K562 (cell line): ENCODE measurements around the gene TMEM116. TPM values are rescaled to one million over a fixed set of nuclear protein-coding genes. Genes with fewer than 3 reads are reported as not detected.

Experiments used
- ADNP ChIP-seq: fragments of 200-800 bp; sonication (Bioruptor generic); IDR thresholded peaks from 2 replicates; pipeline ENCODE4 v1.6.1; 2016; ENCODE audit warnings: missing genetic modification characterization, missing compliant biosample characterization
- BHLHE40 ChIP-seq: IDR thresholded peaks from 2 replicates; pipeline ENCODE4 v1.6.1; 2011; ENCODE audit warnings: low read length, improper control_type of control experiment
- DIDO1 ChIP-seq: fragments of 450-650 bp; IDR thresholded peaks from 2 replicates; pipeline ENCODE4 v1.6.1; 2016; ENCODE audit warnings: low read depth, missing biosample characterization, missing genetic modification characterization
- DPF2 ChIP-seq: fragments of 450-650 bp; IDR thresholded peaks from 2 replicates; pipeline ENCODE4 v1.6.1; 2016
- ERF ChIP-seq: fragments of 450-650 bp; formaldehyde crosslinking; IDR thresholded peaks from 2 replicates; pipeline ENCODE4 v1.4.0; 2020; ENCODE audit warnings: mild to moderate bottlenecking, mixed read lengths
- FIP1L1 ChIP-seq: fragments of 200-400 bp; formaldehyde crosslinking; IDR thresholded peaks from 2 replicates; pipeline ENCODE4 v1.6.1; 2018; ENCODE audit warnings: mild to moderate bottlenecking, low read depth, low read length; ENCODE audit not compliant: poor library complexity, severe bottlenecking
- JUND ChIP-seq, 2 experiments: IDR thresholded peaks; 2 replicates in 1 of 2; 3 replicates in 1 of 2; pipeline ENCODE4 v1.6.1; 2011; ENCODE audit warnings: borderline replicate concordance in 2 of 2, low read depth in 2 of 2, low read length in 2 of 2, improper control_type of control experiment in 1 of 2, missing biosample characterization in 1 of 2, missing genetic modification characterization in 1 of 2, missing genetic modification reagents in 1 of 2
- KDM2B ChIP-seq: fragments of 250-450 bp; sonication (Bioruptor Pico); IDR thresholded peaks from 2 replicates; pipeline ENCODE4 v1.8.0; 2021; ENCODE audit warnings: mild to moderate bottlenecking, moderate library complexity
- MTA1 ChIP-seq: fragments of 450-650 bp; IDR thresholded peaks from 2 replicates; pipeline ENCODE4 v1.6.1; 2017; ENCODE audit warnings: borderline replicate concordance
- MXD1 ChIP-seq: fragments of 250-450 bp; sonication (Bioruptor Pico); IDR thresholded peaks from 2 replicates; pipeline ENCODE4 v1.8.0; 2021; ENCODE audit warnings: borderline replicate concordance, mild to moderate bottlenecking, moderate library complexity; ENCODE audit not compliant: poor library complexity, severe bottlenecking
- PHB ChIP-seq: fragments of 250-450 bp; sonication (Bioruptor Pico); IDR thresholded peaks from 2 replicates; pipeline ENCODE4 v1.5.0; 2021
- PHF20 ChIP-seq: fragments of 450-650 bp; IDR thresholded peaks from 2 replicates; pipeline ENCODE4 v1.6.1; 2018; ENCODE audit not compliant: partially characterized antibody
- PML ChIP-seq: IDR thresholded peaks from 2 replicates; pipeline ENCODE4 v1.6.1; 2012; ENCODE audit warnings: low read length, inconsistent platforms
- POLR3G ChIP-seq: IDR thresholded peaks from 2 replicates; pipeline ENCODE4 v1.6.1; 2011; ENCODE audit not compliant: insufficient read length, insufficient replicate concordance; ENCODE audit errors: extremely low read depth
- PRPF4 ChIP-seq: fragments of 200-400 bp; formaldehyde crosslinking; IDR thresholded peaks from one replicate; pipeline ENCODE4 v1.6.1; 2017; ENCODE audit warnings: low read length, low read depth, mild to moderate bottlenecking; ENCODE audit not compliant: insufficient read depth, poor library complexity, severe bottlenecking
- PYGO2 ChIP-seq: fragments of 450-650 bp; IDR thresholded peaks from 2 replicates; pipeline ENCODE4 v1.6.1; 2016; ENCODE audit warnings: mild to moderate bottlenecking, missing genetic modification characterization, moderate library complexity, missing compliant biosample characterization
- RBM34 ChIP-seq: fragments of 200-400 bp; formaldehyde crosslinking; IDR thresholded peaks from 2 replicates; pipeline ENCODE4 v1.6.1; 2018; ENCODE audit warnings: low read length, borderline replicate concordance; ENCODE audit not compliant: insufficient read depth
- SRSF3 ChIP-seq: fragments of 200-400 bp; formaldehyde crosslinking; IDR thresholded peaks from 2 replicates; pipeline ENCODE4 v1.6.1; 2016; ENCODE audit warnings: mild to moderate bottlenecking, low read length, moderate library complexity; ENCODE audit not compliant: insufficient read depth
- U2AF2 ChIP-seq: fragments of 200-400 bp; formaldehyde crosslinking; optimal IDR thresholded peaks from 2 replicates; pipeline ENCODE3; 2017; ENCODE audit warnings: low read depth, mild to moderate bottlenecking, low read length
- ZBTB17 ChIP-seq: fragments of 450-650 bp; formaldehyde crosslinking; IDR thresholded peaks from 2 replicates; pipeline ENCODE4 v1.4.0; 2020; ENCODE audit warnings: mild to moderate bottlenecking
- ZEB2 ChIP-seq: fragments of 450-650 bp; IDR thresholded peaks from 2 replicates; pipeline ENCODE4 v1.6.1; 2016
- ZNF140 ChIP-seq: fragments of 250-450 bp; sonication (Bioruptor Pico); IDR thresholded peaks from 2 replicates; pipeline ENCODE4 v1.8.0; 2021; ENCODE audit warnings: moderate library complexity, mild to moderate bottlenecking, inconsistent platforms
- ZNF384 ChIP-seq: IDR thresholded peaks from 2 replicates; pipeline ENCODE4 v1.6.1; 2012; ENCODE audit warnings: low read depth, low read length, improper control_type of control experiment
- ZNF707 ChIP-seq: fragments of 250-450 bp; sonication (Bioruptor Pico); conservative IDR thresholded peaks from 2 replicates; pipeline ENCODE4 v1.8.0; 2022; ENCODE audit warnings: inconsistent platforms, mild to moderate bottlenecking, moderate library complexity
- polyA plus RNA-seq, 8 experiments: library from polyadenylated mRNA; depleted of rRNA in 4 of 8; stranded (reverse) in 5 of 8; unstranded in 3 of 8; fragments of >200 nt; fragmentation: Nextera tagmentation in 2 of 8; fragmentation: Illumina TruSeq in 1 of 8; extraction: Ambion mirVana in 2 of 8; extraction: Trizol in 1 of 8; gene quantifications; 2 replicates each; pipeline versions ENCODE4 v1.2.1 to v1.2.3, GENCODE V29; 2011 to 2014; ENCODE audit warnings: inconsistent platforms in 1 of 8, missing spikeins in 1 of 8
- total RNA-seq, 7 experiments: library from RNA; depleted of rRNA in 6 of 7; stranded (reverse); fragments of >200 nt in 6 of 7; fragmentation: Illumina TruSeq in 2 of 7; extraction: Trizol in 2 of 7; gene quantifications; 2 replicates each; pipeline versions ENCODE4 v1.2.1 to v1.2.3, GENCODE V29; 2011 to 2021; ENCODE audit warnings: low replicate concordance in 1 of 7
- TF ChIP-seq, protein P1 (sequence below), 2 experiments: fragments of 450-650 bp in 1 of 2; sonication (generic) in 1 of 2; formaldehyde crosslinking in 1 of 2; IDR thresholded peaks in 1 of 2; conservative IDR thresholded peaks in 1 of 2; 2 replicates each; pipeline versions ENCODE4 v1.6.1 to v1.8.1; 2016 to 2023; ENCODE audit warnings: mild to moderate bottlenecking in 2 of 2, moderate library complexity in 2 of 2, inconsistent platforms in 1 of 2, missing genetic modification reagents in 1 of 2
- TF ChIP-seq, protein P2 (sequence below): fragments of 450-650 bp; IDR thresholded peaks from 2 replicates; pipeline ENCODE4 v1.6.1; 2016

TMEM116 gene
- total and polyA plus RNA-seq, 9 of the 15 experiments (the other 6 are each of a cell fraction or from before 2014, with no cell fraction given): 5.2 to 78.6 (median 13.9) TPM

GRCh38 chr12:112012775-112013600 is at the start of gene TMEM116, which contains the start of gene ERP29 (continued):
- TF ChIP-seq ADNP (tag) (no peak), FIP1L1 (no peak), PHB (no peak), POLR3G (no peak), DIDO1 (tag) (no peak), MTA1 (0 out of 2 replicates have a peak, but pooled peaks have one; percentile 5), PHF20 (peak; percentile 63), ZEB2 (peak; percentile 27; the same call in 1 of the 2 replicates), JUND (IDR thresholded peaks at IDR 0.05; ENCODE audit: borderline replicate concordance, low read depth, low read length) (peak; percentile 48; the same call in 1 of the 2 replicates), JUND (tag; IDR thresholded peaks at IDR 0.05; ENCODE audit: borderline replicate concordance, low read depth, low read length) (peak; percentile 30; the same call in 1 of the 3 replicates), DPF2 (no peak), ZNF707 (CRISPR knock-in tag) (no peak; the same call in 1 of the 2 replicates), PYGO2 (tag) (no peak), ZBTB17 (CRISPR knock-in tag) (peak; percentile 51; the same call in 1 of the 2 replicates), SRSF3 (no peak), RBM34 (no peak), BHLHE40 (peak; percentile 100), ERF (peak; percentile 11; the same call in 1 of the 2 replicates), MXD1 (CRISPR knock-in tag) (no peak), U2AF2 (no peak), PRPF4 (no peak), ZNF140 (CRISPR knock-in tag) (no peak), PML (peak; percentile 63; the same call in 1 of the 2 replicates), ZNF384 (peak; percentile 24), KDM2B (CRISPR knock-in tag) (no peak)
- TF ChIP-seq, protein P1, sequence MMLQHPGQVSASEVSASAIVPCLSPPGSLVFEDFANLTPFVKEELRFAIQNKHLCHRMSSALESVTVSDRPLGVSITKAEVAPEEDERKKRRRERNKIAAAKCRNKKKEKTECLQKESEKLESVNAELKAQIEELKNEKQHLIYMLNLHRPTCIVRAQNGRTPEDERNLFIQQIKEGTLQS (IDR thresholded peaks at IDR 0.05): peak; percentile 39; the same call in 1 of the 2 replicates
- TF ChIP-seq, protein P1 (CRISPR knock-in tag; conservative IDR thresholded peaks at IDR 0.05): no peak
- TF ChIP-seq, protein P2, sequence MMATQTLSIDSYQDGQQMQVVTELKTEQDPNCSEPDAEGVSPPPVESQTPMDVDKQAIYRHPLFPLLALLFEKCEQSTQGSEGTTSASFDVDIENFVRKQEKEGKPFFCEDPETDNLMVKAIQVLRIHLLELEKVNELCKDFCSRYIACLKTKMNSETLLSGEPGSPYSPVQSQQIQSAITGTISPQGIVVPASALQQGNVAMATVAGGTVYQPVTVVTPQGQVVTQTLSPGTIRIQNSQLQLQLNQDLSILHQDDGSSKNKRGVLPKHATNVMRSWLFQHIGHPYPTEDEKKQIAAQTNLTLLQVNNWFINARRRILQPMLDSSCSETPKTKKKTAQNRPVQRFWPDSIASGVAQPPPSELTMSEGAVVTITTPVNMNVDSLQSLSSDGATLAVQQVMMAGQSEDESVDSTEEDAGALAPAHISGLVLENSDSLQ: peak; percentile 33; the same call in 1 of the 2 replicates
